ENCODE results near the gene WNK2.

Gene WNK2

GRCh38 chr9:93240891-93241334, 57.0 kb downstream of the WNK2 start:
- no peaks in the 10 kb centered on the region for H4K20me1 ChIP-seq (ENCODE audit: control insufficient read depth, insufficient read depth, low read depth, low read length)
- no peaks in the 10 kb centered on the region for H3K9me3 ChIP-seq (ENCODE audit: control insufficient read depth, insufficient read depth, low read length)
- no peak overlapping the region for H3K4me2 ChIP-seq (ENCODE audit: low read length)
- H3K4me3 ChIP-seq (ENCODE audit: low read length), result no peak overlapping the region
- no peaks in the 10 kb centered on the region for H3K9me2 ChIP-seq (replicated peaks; ENCODE audit: control insufficient read depth, low read length)
- no peaks in the 10 kb centered on the region for H3K36me3 ChIP-seq (ENCODE audit: control insufficient read depth, low read length)
- no peak overlapping the region for H3K27ac ChIP-seq (ENCODE audit: low read depth, low read length)
- H3K4me1 ChIP-seq (ENCODE audit: control insufficient read depth, low read length), result peaks cover 14% of the 10 kb centered on the region
- H3F3A ChIP-seq (ENCODE audit: control insufficient read depth, insufficient read depth), result no peaks in the 10 kb centered on the region
- H3K27me3 ChIP-seq (ENCODE audit: control insufficient read depth, low read length), result no peaks in the 10 kb centered on the region
- H3K79me2 ChIP-seq (ENCODE audit: control insufficient read depth, low read length), result no peaks in the 10 kb centered on the region
- no peak for TF ChIP-seq CTCF (IDR thresholded peaks at IDR 0.05; ENCODE audit: low read depth, low read length, poor library complexity, severe bottlenecking)
- no peak for TF ChIP-seq EZH2phosphoT487 (IDR thresholded peaks at IDR 0.05; ENCODE audit: borderline replicate concordance, low read length)

- H3F3A ChIP-seq (ENCODE audit: control insufficient read depth, insufficient read depth), result no peaks in the 10 kb centered on the region
- no peak overlapping the region for H3K27ac ChIP-seq (ENCODE audit: low read depth, low read length)
- no peaks in the 10 kb centered on the region for H3K27me3 ChIP-seq (ENCODE audit: control insufficient read depth, low read length)
- TF ChIP-seq EZH2phosphoT487 (IDR thresholded peaks at IDR 0.05; ENCODE audit: borderline replicate concordance, low read length), result no peak
- TF ChIP-seq CTCF (IDR thresholded peaks at IDR 0.05; ENCODE audit: low read depth, low read length, poor library complexity, severe bottlenecking), result no peak
- H4K20me1 ChIP-seq (ENCODE audit: control insufficient read depth, insufficient read depth, low read depth, low read length), result no peaks in the 10 kb centered on the region
- H3K9me3 ChIP-seq (ENCODE audit: control insufficient read depth, insufficient read depth, low read length), result no peaks in the 10 kb centered on the region
- no peak overlapping the region for H3K4me2 ChIP-seq (ENCODE audit: low read length)
- no peaks in the 10 kb centered on the region for H3K9me2 ChIP-seq (replicated peaks; ENCODE audit: control insufficient read depth, low read length)
- no peaks in the 10 kb centered on the region for H3K79me2 ChIP-seq (ENCODE audit: control insufficient read depth, low read length)
- H3K36me3 ChIP-seq (ENCODE audit: control insufficient read depth, low read length), result no peaks in the 10 kb centered on the region
- no peak overlapping the region for H3K4me3 ChIP-seq (ENCODE audit: low read length)
- H3K4me1 ChIP-seq (ENCODE audit: control insufficient read depth, low read length), result peaks cover 14% of the 10 kb centered on the region
Observed at GRCh38 chr9:93243112-93243511, 59.2 kb downstream of the WNK2 start.

GRCh38 chr9:93244101-93244500, 60.2 kb downstream of the WNK2 start:
- no peak overlapping the region for H3K4me3 ChIP-seq (ENCODE audit: low read length)
- peaks cover 7% of the 10 kb centered on the region for H3K4me1 ChIP-seq (ENCODE audit: control insufficient read depth, low read length)
- TF ChIP-seq CTCF (IDR thresholded peaks at IDR 0.05; ENCODE audit: low read depth, low read length, poor library complexity, severe bottlenecking), result no peak
- TF ChIP-seq EZH2phosphoT487 (IDR thresholded peaks at IDR 0.05; ENCODE audit: borderline replicate concordance, low read length), result no peak
- no peaks in the 10 kb centered on the region for H4K20me1 ChIP-seq (ENCODE audit: control insufficient read depth, insufficient read depth, low read depth, low read length)
- no peaks in the 10 kb centered on the region for H3K9me3 ChIP-seq (ENCODE audit: control insufficient read depth, insufficient read depth, low read length)
- no peak overlapping the region for H3K27ac ChIP-seq (ENCODE audit: low read depth, low read length)
- no peak overlapping the region for H3K4me2 ChIP-seq (ENCODE audit: low read length)
- H3K27me3 ChIP-seq (ENCODE audit: control insufficient read depth, low read length), result no peaks in the 10 kb centered on the region
- no peaks in the 10 kb centered on the region for H3F3A ChIP-seq (ENCODE audit: control insufficient read depth, insufficient read depth)
- H3K9me2 ChIP-seq (replicated peaks; ENCODE audit: control insufficient read depth, low read length), result no peaks in the 10 kb centered on the region
- H3K79me2 ChIP-seq (ENCODE audit: control insufficient read depth, low read length), result no peaks in the 10 kb centered on the region
- no peaks in the 10 kb centered on the region for H3K36me3 ChIP-seq (ENCODE audit: control insufficient read depth, low read length)

Measured in DOHH2 (cell line).